Upper lobe of right lung (tissue), 1 donor: ENCODE measurements around the gene CD109. TPM values are rescaled to one million over a fixed set of nuclear protein-coding genes. Genes with fewer than 3 reads are reported as not detected.
"Not testable (repeated sequence)": the region's sequence is repeated elsewhere in the genome, so short reads cannot be mapped to it uniquely, and the experiment has no call there.

Source experiments
- ATAC-seq: fragments of 200-7000 bp; cut with Tn5 transposase; one replicate; pipeline ENCODE4 v1.9.1; 2020; ENCODE audit warnings: mild to moderate bottlenecking, moderate library complexity
- DNase-seq: peaks from one replicate; pipeline ENCODE4 v3.0.0-alpha.2; 2020
- H3K27ac ChIP-seq: fragments of 200-600 bp; one replicate; pipeline ENCODE4 v1.8.0; 2022
- H3K27me3 ChIP-seq: fragments of 200-600 bp; one replicate; pipeline ENCODE4 v1.8.0; 2022; ENCODE audit warnings: mild to moderate bottlenecking
- H3K36me3 ChIP-seq: fragments of 200-600 bp; one replicate; pipeline ENCODE4 v1.8.0; 2022
- H3K4me1 ChIP-seq: fragments of 200-600 bp; one replicate; pipeline ENCODE4 v1.8.0; 2022
- H3K4me3 ChIP-seq: fragments of 200-600 bp; one replicate; pipeline ENCODE4 v1.8.0; 2022; ENCODE audit warnings: mild to moderate bottlenecking
- H3K9me3 ChIP-seq: fragments of 200-600 bp; one replicate; pipeline ENCODE4 v1.8.0; 2022
- intact Hi-C: fragments of 100-400 bp; cut with DNase I; formaldehyde crosslinking; loops from one replicate; pipeline ENCODE4 v1.11.0; 2022
- total RNA-seq: library from RNA; stranded (reverse); fragmentation: NEBNext Ultra II Directional; extraction: Animal tissue kit (Norgen Biotek cat#: 25700); gene quantifications from one replicate; pipeline ENCODE4 v1.2.1, GENCODE V29; 2021
- TF ChIP-seq, protein P1 (sequence below): fragments of 200-600 bp; IDR thresholded peaks from one replicate; pipeline ENCODE4 v1.8.0; 2022; ENCODE audit warnings: antibody characterized with exemption
- donor health status: DM: no; HTN: yes; CAD: no; lungs with severe emphysema.

The CD109 gene
- total RNA-seq, 1 donor from 2014 or later, result 22.1 TPM

DNA sequence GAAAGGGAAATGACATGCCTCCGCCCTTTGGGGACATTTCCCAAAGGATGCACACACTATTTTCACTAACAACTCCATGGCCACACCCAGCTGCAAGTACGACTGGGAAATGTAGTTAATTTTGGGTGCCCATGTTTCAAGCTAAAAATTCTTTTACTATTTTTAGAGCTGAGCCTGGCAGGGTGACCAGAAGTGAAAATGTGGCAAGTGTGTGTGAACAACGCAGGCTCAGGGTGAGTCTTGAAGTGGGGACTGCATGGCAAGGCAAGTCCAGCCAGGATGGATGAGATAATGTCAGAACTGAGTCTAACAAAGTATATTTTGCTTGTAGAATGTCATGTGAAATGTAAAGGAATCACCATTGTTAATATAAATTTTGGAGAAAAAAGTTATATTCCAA is 17.0 kb upstream of the CD109 start:
- Histone ChIP-seq H3K4me3 (no peak overlapping the region), H3K9me3 (no peaks in the 10 kb centered on the region), H3K27ac (no peak overlapping the region), H3K36me3 (no peaks in the 10 kb centered on the region), H3K4me1 (no peaks in the 10 kb centered on the region), H3K27me3 (no peaks in the 10 kb centered on the region)
- intact Hi-C loops, result loop anchor here (10.0 kb wide), 2 partner anchors 56 to 1536 kb away; no protein-coding TSS in a partner anchor
- TF ChIP-seq, protein P1, sequence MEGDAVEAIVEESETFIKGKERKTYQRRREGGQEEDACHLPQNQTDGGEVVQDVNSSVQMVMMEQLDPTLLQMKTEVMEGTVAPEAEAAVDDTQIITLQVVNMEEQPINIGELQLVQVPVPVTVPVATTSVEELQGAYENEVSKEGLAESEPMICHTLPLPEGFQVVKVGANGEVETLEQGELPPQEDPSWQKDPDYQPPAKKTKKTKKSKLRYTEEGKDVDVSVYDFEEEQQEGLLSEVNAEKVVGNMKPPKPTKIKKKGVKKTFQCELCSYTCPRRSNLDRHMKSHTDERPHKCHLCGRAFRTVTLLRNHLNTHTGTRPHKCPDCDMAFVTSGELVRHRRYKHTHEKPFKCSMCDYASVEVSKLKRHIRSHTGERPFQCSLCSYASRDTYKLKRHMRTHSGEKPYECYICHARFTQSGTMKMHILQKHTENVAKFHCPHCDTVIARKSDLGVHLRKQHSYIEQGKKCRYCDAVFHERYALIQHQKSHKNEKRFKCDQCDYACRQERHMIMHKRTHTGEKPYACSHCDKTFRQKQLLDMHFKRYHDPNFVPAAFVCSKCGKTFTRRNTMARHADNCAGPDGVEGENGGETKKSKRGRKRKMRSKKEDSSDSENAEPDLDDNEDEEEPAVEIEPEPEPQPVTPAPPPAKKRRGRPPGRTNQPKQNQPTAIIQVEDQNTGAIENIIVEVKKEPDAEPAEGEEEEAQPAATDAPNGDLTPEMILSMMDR, result no peak
- no peak for DNase-seq
- ATAC-seq, result no peak

DNA sequence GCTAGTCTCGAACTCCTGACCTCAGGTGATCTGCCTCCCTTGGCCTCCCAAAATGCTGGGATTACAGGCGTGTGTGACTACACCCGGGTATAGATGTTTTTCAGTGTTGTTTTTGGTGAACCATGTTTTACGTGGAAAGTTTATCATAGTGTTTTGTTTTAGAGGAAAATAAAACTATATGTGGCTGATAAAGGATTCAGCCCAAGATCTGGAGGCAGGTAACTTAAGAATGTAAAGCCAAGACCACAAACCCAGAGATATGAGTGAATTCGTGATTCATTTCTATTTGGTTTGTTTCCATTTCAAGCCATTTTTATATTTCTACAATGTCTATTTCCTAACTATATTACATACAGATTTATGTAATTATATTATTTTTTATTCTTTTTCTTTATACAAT is 16.2 kb upstream of the CD109 start:
- not testable (repeated sequence) for H3K9me3 ChIP-seq, H3K27me3 ChIP-seq, ATAC-seq, H3K27ac ChIP-seq, H3K4me1 ChIP-seq, H3K4me3 ChIP-seq, DNase-seq, H3K36me3 ChIP-seq
- intact Hi-C loops, result loop anchor here (10.0 kb wide), 2 partner anchors 55 to 1535 kb away; no protein-coding TSS in a partner anchor

DNA sequence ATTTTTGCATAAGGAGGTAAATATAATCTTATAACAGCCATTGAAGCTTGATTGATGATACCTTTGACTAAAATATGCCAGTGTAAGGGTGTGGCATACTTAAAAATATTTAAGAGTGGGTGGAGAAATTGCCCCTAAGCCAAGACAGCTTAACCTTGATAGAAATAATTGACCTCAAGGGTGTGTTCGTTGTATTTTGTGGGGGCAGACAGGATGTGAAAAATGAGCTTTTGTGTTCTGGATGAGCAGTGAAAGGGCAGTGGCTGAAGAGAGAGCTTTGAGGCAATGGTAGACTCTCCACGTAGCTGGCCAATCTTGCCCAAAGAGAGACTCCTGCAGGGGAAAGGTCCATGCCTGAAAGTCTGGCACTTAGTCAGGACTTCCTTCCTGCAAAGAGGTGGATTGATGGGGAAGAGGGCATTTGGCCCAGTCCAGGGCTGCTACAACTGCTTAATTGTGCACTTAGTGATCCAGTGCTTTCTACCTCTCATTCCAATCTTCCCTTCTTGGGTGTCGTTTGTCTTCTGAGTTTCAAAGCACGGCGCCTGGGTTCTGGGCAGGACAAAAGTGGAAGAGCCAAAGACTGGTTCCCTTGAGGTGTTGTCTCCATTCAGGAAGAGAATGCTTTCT is 15.6 kb upstream of the CD109 start:
- Histone ChIP-seq H3K4me3 (no peak overlapping the region), H3K9me3 (no peaks in the 10 kb centered on the region), H3K27me3 (no peaks in the 10 kb centered on the region), H3K36me3 (no peaks in the 10 kb centered on the region), H3K27ac (no peak overlapping the region), H3K4me1 (no peaks in the 10 kb centered on the region)
- intact Hi-C loops, result no loop called here
- ATAC-seq (no peak), DNase-seq (no peak)
- TF ChIP-seq, protein P1, result no peak

DNA sequence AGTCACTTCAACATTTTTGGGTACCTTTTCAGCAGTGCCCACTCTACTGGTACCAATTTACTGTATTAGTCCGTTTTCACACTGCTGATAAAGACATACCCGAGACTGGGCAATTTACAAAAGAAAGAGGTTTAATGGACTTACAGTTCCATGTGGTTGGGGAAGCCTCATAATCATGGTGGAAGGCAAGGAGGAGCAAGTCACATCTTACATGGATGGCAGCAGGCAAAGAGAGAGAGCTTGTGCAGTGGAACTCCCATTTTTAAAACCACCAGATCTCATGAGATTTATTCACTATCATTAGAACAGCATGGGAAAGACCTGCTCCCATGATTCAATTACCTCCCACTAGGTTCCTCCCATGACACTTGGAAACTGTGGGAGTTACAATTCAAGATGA is 12.4 kb upstream of the CD109 start:
- H3K27me3 ChIP-seq, H3K9me3 ChIP-seq, H3K4me3 ChIP-seq, DNase-seq, intact Hi-C loops, ATAC-seq, H3K4me1 ChIP-seq, H3K36me3 ChIP-seq, H3K27ac ChIP-seq: not testable (repeated sequence)

DNA sequence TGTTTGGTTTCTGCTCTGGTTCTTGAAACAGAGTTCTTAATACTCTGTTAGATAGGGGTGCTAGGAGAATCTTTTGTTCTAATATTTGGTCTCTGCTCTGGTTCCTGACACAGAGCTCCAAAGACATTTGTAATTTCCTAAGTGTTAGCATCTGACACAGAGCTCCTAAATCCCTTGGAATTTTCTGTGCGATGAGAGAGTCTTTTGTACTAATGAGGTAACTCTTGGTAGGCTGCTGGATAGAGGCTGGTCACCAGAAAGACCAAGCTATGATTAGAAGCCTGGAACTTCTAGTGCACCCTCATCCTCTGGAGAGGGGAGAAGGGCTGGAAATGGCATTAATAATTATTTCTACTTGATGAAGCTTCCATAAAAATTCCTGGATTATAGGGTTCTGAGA is 7.7 kb upstream of the CD109 start:
- no peaks in the 10 kb centered on the region for H3K4me1 ChIP-seq
- DNase-seq (no peak), ATAC-seq (no peak)
- no peaks in the 10 kb centered on the region for H3K9me3 ChIP-seq
- TF ChIP-seq, protein P1, result no peak
- intact Hi-C loops, result no loop called here
- no peak overlapping the region for H3K4me3 ChIP-seq
- no peak overlapping the region for H3K27ac ChIP-seq
- no peaks in the 10 kb centered on the region for H3K36me3 ChIP-seq
- no peaks in the 10 kb centered on the region for H3K27me3 ChIP-seq

DNA sequence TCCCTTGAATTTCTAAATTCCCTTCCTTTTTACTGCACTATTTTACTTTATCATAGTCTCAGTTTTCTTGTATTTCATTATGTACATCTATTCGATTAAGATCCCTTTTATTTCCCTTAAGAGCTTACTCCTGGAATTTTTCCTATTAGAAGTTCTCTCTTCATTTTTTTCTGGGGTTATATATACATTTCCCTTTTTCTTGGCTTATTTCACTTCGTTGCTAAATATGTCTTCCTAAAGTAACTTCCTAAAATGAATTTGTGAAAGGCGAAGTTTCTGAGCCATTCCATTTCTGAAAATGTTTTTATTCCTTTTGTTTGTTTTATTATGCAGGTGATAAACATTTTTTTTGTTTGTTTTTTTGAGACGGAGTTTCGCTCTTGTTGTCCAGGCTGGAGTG is 5.9 kb upstream of the CD109 start:
- TF ChIP-seq, protein P1, result no peak
- no peaks in the 10 kb centered on the region for H3K36me3 ChIP-seq
- H3K4me3 ChIP-seq, result no peak overlapping the region
- no peaks in the 10 kb centered on the region for H3K4me1 ChIP-seq
- intact Hi-C loops, result no loop called here
- DNase-seq (no peak), ATAC-seq (no peak)
- no peaks in the 10 kb centered on the region for H3K27me3 ChIP-seq
- no peaks in the 10 kb centered on the region for H3K9me3 ChIP-seq
- no peak overlapping the region for H3K27ac ChIP-seq

DNA sequence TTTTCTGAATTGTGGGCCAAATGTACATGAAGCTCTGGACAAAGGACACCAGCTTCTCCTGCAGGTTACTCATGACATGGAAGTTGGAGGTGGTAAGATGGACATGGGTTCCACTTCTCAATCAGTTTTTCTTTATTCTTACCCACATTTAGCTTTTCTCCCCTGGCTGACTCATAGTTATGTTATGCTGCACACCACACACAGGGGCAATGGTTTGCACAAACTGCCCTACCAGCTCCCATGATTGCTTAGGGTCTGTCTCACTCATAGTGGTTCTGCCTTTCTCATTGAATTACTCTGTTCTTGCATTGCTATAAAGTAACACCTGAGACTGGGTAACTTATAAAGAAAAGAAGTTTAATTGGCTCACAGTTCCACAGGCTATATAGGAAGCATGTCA is 4.5 kb upstream of the CD109 start:
- H3K4me3 ChIP-seq, result no peak overlapping the region
- intact Hi-C loops, result no loop called here
- H3K27ac ChIP-seq, result no peak overlapping the region
- peaks cover 3% of the 10 kb centered on the region for H3K27me3 ChIP-seq
- DNase-seq (no peak), ATAC-seq (no peak)
- H3K4me1 ChIP-seq, result peaks cover 2% of the 10 kb centered on the region
- TF ChIP-seq, protein P1, result no peak
- no peaks in the 10 kb centered on the region for H3K36me3 ChIP-seq
- H3K9me3 ChIP-seq, result no peaks in the 10 kb centered on the region
